ENCODE measurements around the gene LMAN2.

LMAN2 gene

DNA sequence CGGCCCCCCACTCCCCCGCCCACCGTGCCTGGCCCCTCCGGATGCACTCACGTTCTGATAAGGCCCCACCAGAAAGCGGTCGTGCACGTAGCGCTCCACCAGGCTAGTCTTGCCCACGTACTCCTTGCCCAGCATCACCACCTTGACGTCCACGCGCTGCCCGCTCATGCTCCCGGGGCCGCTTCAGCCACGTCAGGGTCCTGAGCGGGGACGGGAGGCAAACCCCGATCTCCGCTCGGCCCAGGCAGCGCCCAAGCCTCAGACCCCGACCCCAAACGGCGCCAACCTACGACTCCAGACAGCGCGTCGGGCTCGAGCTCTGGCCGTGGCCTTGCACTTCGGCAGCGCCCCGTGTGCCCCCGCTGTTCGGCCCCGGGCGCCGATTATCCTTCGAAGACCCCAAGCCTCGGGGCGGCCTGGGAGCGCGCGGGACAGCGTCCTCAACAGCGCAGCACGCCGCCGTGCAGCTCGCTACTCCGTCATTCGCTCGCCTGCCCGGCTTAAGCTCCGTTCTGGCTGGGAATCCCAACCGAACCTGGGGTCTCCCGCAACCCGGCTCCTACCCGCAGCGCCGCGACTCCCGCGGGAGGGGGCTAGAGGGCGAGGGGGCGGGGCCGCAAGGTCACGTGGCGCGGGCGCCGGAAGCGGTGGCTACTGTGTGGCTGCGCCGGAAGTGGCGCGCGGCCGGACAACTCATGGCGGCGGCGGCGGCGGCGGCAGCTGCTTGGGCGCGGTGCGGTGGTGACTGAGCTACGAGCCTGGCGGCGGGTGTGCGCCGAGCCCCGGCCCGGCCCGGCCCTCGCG, 48.1 kb downstream of the LMAN2 start, which contains the start of the genes PRELID1 and RAB24:
Gene PRELID1 (plus strand): TSS at position 679 of the 804 bp plus-strand sequence. CDS start 187 bp downstream, outside the sequence.
Gene RAB24 (minus strand): TSS at position 599 of the 804 bp plus-strand sequence. CDS start 431 bp downstream, at position 168.
- peak within 1 kb of the TSS; percentile 97 for H2AFZ ChIP-seq (ENCODE audit: low read length)
- peak; percentile 84 for DNase-seq (ENCODE audit: low spot score)
- peak within 1 kb of the TSS; percentile 88 for H4K8ac ChIP-seq (ENCODE audit: low read depth, low read length)
- no peak within 1 kb of the TSS for H3K27ac ChIP-seq (replicated peaks; ENCODE audit: low read length)
- no CpG with 5 or more reads among the region's 100 CpGs for WGBS, 2 donors (ENCODE audit: extremely low coverage in 2 of 2, insufficient read length in 2 of 2, insufficient replicate concordance in 1 of 2)
- H3K36me3 ChIP-seq (replicated peaks in 1 of 2; ENCODE audit: control insufficient read depth in 2 of 2, insufficient read depth in 2 of 2, low read length in 2 of 2): peaks cover 25 to 60% of the 10 kb centered on the region in 2 donors
- H3K79me1 ChIP-seq (ENCODE audit: low read depth, low read length): peaks cover 10% of the 10 kb centered on the region
- H3K4me2 ChIP-seq (ENCODE audit: insufficient read depth, low read length, poor library complexity, severe bottlenecking): peak within 1 kb of the TSS; percentile 99
- no peak within 1 kb of the TSS for H2BK120ac ChIP-seq (ENCODE audit: low read depth, low read length)
- H3K4me3 ChIP-seq (ENCODE audit: low read length in 2 of 2): peak within 1 kb of the TSS; percentile 88 to 100
- no peak within 1 kb of the TSS for H2BK12ac ChIP-seq (ENCODE audit: low read length)
- no peak within 1 kb of the TSS for H2BK5ac ChIP-seq (ENCODE audit: low read length)
- peaks cover 9 to 14% of the 10 kb centered on the region in 2 donors for H3K4me1 ChIP-seq (ENCODE audit: control insufficient read depth in 2 of 2, insufficient read depth in 1 of 2, low read depth in 1 of 2, low read length in 2 of 2)
- peak within 1 kb of the TSS; percentile 42 for H4K91ac ChIP-seq (ENCODE audit: low read depth, low read length, poor library complexity)
- peak within 1 kb of the TSS; percentile 99 for H3K23ac ChIP-seq (ENCODE audit: low read depth, low read length, poor library complexity)
- H3K9me3 ChIP-seq (replicated peaks in 1 of 2; ENCODE audit: control insufficient read depth in 2 of 2, insufficient read depth in 1 of 2, low read depth in 1 of 2, low read length in 2 of 2): no peaks in the 10 kb centered on the region
- H2AK5ac ChIP-seq (ENCODE audit: low read depth, low read length): peak within 1 kb of the TSS; percentile 94
- H3K9ac ChIP-seq (ENCODE audit: low read depth, low read length, poor library complexity): peak within 1 kb of the TSS; percentile 99
- peak within 1 kb of the TSS; percentile 99 for H3K14ac ChIP-seq (ENCODE audit: low read length)
- peaks cover 0 to 6% (median 0%) of the 10 kb centered on the region in 3 experiments for H3K27me3 ChIP-seq (ENCODE audit: control insufficient read depth in 3 of 3, insufficient read depth in 3 of 3, low read depth in 1 of 3, low read length in 3 of 3)
- H2BK15ac ChIP-seq (ENCODE audit: low read length): peak within 1 kb of the TSS; percentile 77
- H3K4ac ChIP-seq (ENCODE audit: low read length): no peak within 1 kb of the TSS
- H3K18ac ChIP-seq (ENCODE audit: low read length): peak within 1 kb of the TSS; percentile 94

GRCh38 chr5:177302354-177303110, 48.9 kb downstream of the LMAN2 start:
- Histone ChIP-seq H4K8ac (ENCODE audit: low read depth, low read length) (no peak overlapping the region), H3K4ac (ENCODE audit: low read length) (no peak overlapping the region), H4K91ac (ENCODE audit: low read depth, low read length, poor library complexity) (no peak overlapping the region), H3K9ac (ENCODE audit: low read depth, low read length, poor library complexity) (no peak overlapping the region), H2AFZ (ENCODE audit: low read length) (peak overlapping the region; percentile 97), H2BK5ac (ENCODE audit: low read length) (no peak overlapping the region), H3K4me1 (ENCODE audit: control insufficient read depth in 2 of 2, insufficient read depth in 1 of 2, low read depth in 1 of 2, low read length in 2 of 2) (peaks cover 9 to 14% of the 10 kb centered on the region in 2 donors), H2BK15ac (ENCODE audit: low read length) (no peak overlapping the region), H3K4me2 (ENCODE audit: insufficient read depth, low read length, poor library complexity, severe bottlenecking) (peak overlapping the region; percentile 99), H3K18ac (ENCODE audit: low read length) (peak overlapping the region; percentile 94), H3K14ac (ENCODE audit: low read length) (no peak overlapping the region), H2BK120ac (ENCODE audit: low read depth, low read length) (no peak overlapping the region), H2BK12ac (ENCODE audit: low read length) (no peak overlapping the region), H3K9me3 (replicated peaks in 1 of 2; ENCODE audit: control insufficient read depth in 2 of 2, insufficient read depth in 1 of 2, low read depth in 1 of 2, low read length in 2 of 2) (no peaks in the 10 kb centered on the region), H2AK5ac (ENCODE audit: low read depth, low read length) (peak overlapping the region; percentile 93), H3K27me3 (ENCODE audit: control insufficient read depth in 3 of 3, insufficient read depth in 3 of 3, low read depth in 1 of 3, low read length in 3 of 3) (peaks cover 0 to 6% (median 0%) of the 10 kb centered on the region in 3 experiments), H3K4me3 (ENCODE audit: low read length in 2 of 2) (peak overlapping the region; percentile 88 to 100), H3K27ac (replicated peaks; ENCODE audit: low read length) (no peak overlapping the region), H3K23ac (ENCODE audit: low read depth, low read length, poor library complexity) (peak overlapping the region; percentile 99), H3K36me3 (replicated peaks in 1 of 2; ENCODE audit: control insufficient read depth in 2 of 2, insufficient read depth in 2 of 2, low read length in 2 of 2) (peaks cover 27 to 52% of the 10 kb centered on the region in 2 donors), H3K79me1 (ENCODE audit: low read depth, low read length) (peaks cover 10% of the 10 kb centered on the region)
- no peak for DNase-seq (ENCODE audit: low spot score)
- WGBS, 2 donors (ENCODE audit: extremely low coverage in 2 of 2, insufficient read length in 2 of 2, insufficient replicate concordance in 1 of 2): no CpG with 5 or more reads among the region's 24 CpGs

- Histone ChIP-seq H2BK5ac (ENCODE audit: low read length) (no peak overlapping the region), H4K8ac (ENCODE audit: low read depth, low read length) (no peak overlapping the region), H3K4me1 (ENCODE audit: control insufficient read depth in 2 of 2, insufficient read depth in 1 of 2, low read depth in 1 of 2, low read length in 2 of 2) (peaks cover 9 to 14% of the 10 kb centered on the region in 2 donors), H3K27me3 (ENCODE audit: control insufficient read depth in 3 of 3, insufficient read depth in 3 of 3, low read depth in 1 of 3, low read length in 3 of 3) (peaks cover 0 to 6% (median 0%) of the 10 kb centered on the region in 3 experiments), H2AK5ac (ENCODE audit: low read depth, low read length) (no peak overlapping the region), H3K4me2 (ENCODE audit: insufficient read depth, low read length, poor library complexity, severe bottlenecking) (no peak overlapping the region), H3K23ac (ENCODE audit: low read depth, low read length, poor library complexity) (peak overlapping the region; percentile 5), H2AFZ (ENCODE audit: low read length) (no peak overlapping the region), H3K9ac (ENCODE audit: low read depth, low read length, poor library complexity) (no peak overlapping the region), H2BK15ac (ENCODE audit: low read length) (no peak overlapping the region), H2BK120ac (ENCODE audit: low read depth, low read length) (no peak overlapping the region), H2BK12ac (ENCODE audit: low read length) (no peak overlapping the region), H3K4ac (ENCODE audit: low read length) (no peak overlapping the region), H3K18ac (ENCODE audit: low read length) (no peak overlapping the region), H4K91ac (ENCODE audit: low read depth, low read length, poor library complexity) (no peak overlapping the region), H3K9me3 (replicated peaks in 1 of 2; ENCODE audit: control insufficient read depth in 2 of 2, insufficient read depth in 1 of 2, low read depth in 1 of 2, low read length in 2 of 2) (no peaks in the 10 kb centered on the region), H3K27ac (replicated peaks; ENCODE audit: low read length) (no peak overlapping the region), H3K36me3 (replicated peaks in 1 of 2; ENCODE audit: control insufficient read depth in 2 of 2, insufficient read depth in 2 of 2, low read length in 2 of 2) (peaks cover 22 to 43% of the 10 kb centered on the region in 2 donors), H3K79me1 (ENCODE audit: low read depth, low read length) (peaks cover 8% of the 10 kb centered on the region), H3K4me3 (ENCODE audit: low read length in 2 of 2) (peak overlapping the region in 1 of 2 donors; percentile 100), H3K14ac (ENCODE audit: low read length) (no peak overlapping the region)
- no peak for DNase-seq (ENCODE audit: low spot score)
- no CpG with 5 or more reads among the region's 7 CpGs for WGBS, 2 donors (ENCODE audit: extremely low coverage in 2 of 2, insufficient read length in 2 of 2, insufficient replicate concordance in 1 of 2)
Measured at GRCh38 chr5:177301503-177302165, 49.8 kb downstream of the LMAN2 start.

Measured in neuronal stem cell (in vitro differentiated cells).